Right lobe of liver (tissue), 4 donors: ENCODE results near the gene HIP1R.

Source experiments
- CTCF ChIP-seq, 4 donors: fragments of 200-600 bp in 3 of 4; fragments of 450-650 bp in 1 of 4; IDR thresholded peaks; one replicate each; pipeline versions ENCODE4 v1.5.1 to v1.8.0; 2016 to 2022; ENCODE audit warnings: antibody characterized with exemption in 4 of 4, mild to moderate bottlenecking in 2 of 4
- POLR2A ChIP-seq: fragments of 450-650 bp; IDR thresholded peaks from one replicate; pipeline ENCODE4 v1.6.1; 2017; ENCODE audit warnings: antibody characterized with exemption, mild to moderate bottlenecking
- donor health status: DM: no; HTN: no; CAD: no.
- donor health status: DM: no; HTN: no; CAD: no.
- donor health status: DM: no; HTN: yes; CAD: no.

- TF ChIP-seq CTCF (IDR thresholded peaks at IDR 0.05) (no peak), POLR2A (no peak)
These were observed 38.8 kb downstream of the HIP1R start for GRCh38 chr12:122874081-122874480.
